NT2/D1 (cell line): ENCODE measurements around the gene AHDC1.
"Not testable (repeated sequence)": the region's sequence is repeated elsewhere in the genome, so short reads cannot be mapped to it uniquely, and the experiment has no call there.

Experiments used
- DNase-seq: peaks from one replicate; pipeline ENCODE4 v3.0.0-alpha.2; 2011; ENCODE audit warnings: low read depth, low spot score
- H3K27me3 ChIP-seq: 2 replicates; pipeline ENCODE4 v1.6.0; 2011; ENCODE audit warnings: mild to moderate bottlenecking; ENCODE audit not compliant: insufficient read length, insufficient read depth
- H3K36me3 ChIP-seq: 2 replicates; pipeline ENCODE4 v1.6.1; 2011; ENCODE audit warnings: mild to moderate bottlenecking, low read length, mixed read lengths; ENCODE audit not compliant: insufficient read depth, insufficient read length
- H3K4me1 ChIP-seq: 2 replicates; pipeline ENCODE4 v1.5.1; 2011; ENCODE audit not compliant: insufficient read depth, insufficient read length
- H3K4me3 ChIP-seq: 2 replicates; pipeline ENCODE4 v1.5.1; 2011; ENCODE audit warnings: low read depth; ENCODE audit not compliant: insufficient read length
- H3K9ac ChIP-seq: 2 replicates; pipeline ENCODE4 v1.6.0; 2011; ENCODE audit warnings: low read depth; ENCODE audit not compliant: insufficient read length
- H3K9me3 ChIP-seq: 2 replicates; pipeline ENCODE4 v1.5.1; 2011; ENCODE audit warnings: mild to moderate bottlenecking, low read length; ENCODE audit not compliant: insufficient read depth
- SUZ12 ChIP-seq: IDR thresholded peaks from 2 replicates; pipeline ENCODE4 v1.6.1; 2011; ENCODE audit not compliant: insufficient read length, insufficient read depth; ENCODE audit errors: extremely low read depth
- YY1 ChIP-seq: IDR thresholded peaks from 2 replicates; pipeline ENCODE4 v1.6.1; 2011; ENCODE audit not compliant: insufficient read length, insufficient read depth
- ZNF274 ChIP-seq: IDR thresholded peaks from 2 replicates; pipeline ENCODE4 v1.6.1; 2011; ENCODE audit warnings: mild to moderate bottlenecking, low read depth, low read length

AHDC1 gene

GRCh38 chr1:27630859-27631491 lies 27.0 kb upstream of the AHDC1 start:
- Histone ChIP-seq H3K9ac (no peak overlapping the region), H3K27me3 (peaks cover 29% of the 10 kb centered on the region), H3K9me3 (no peaks in the 10 kb centered on the region), H3K36me3 (no peaks in the 10 kb centered on the region), H3K4me3 (no peak overlapping the region), H3K4me1 (peaks cover 40% of the 10 kb centered on the region)
- TF ChIP-seq ZNF274 (no peak), SUZ12 (no peak), YY1 (no peak)
- no peak for DNase-seq

GRCh38 chr1:27628712-27629111 lies 24.8 kb upstream of the AHDC1 start:
- no peak for DNase-seq
- peaks cover 27% of the 10 kb centered on the region for H3K4me1 ChIP-seq
- TF ChIP-seq SUZ12 (no peak), ZNF274 (no peak), YY1 (no peak)
- H3K9ac ChIP-seq = no peak overlapping the region
- no peaks in the 10 kb centered on the region for H3K36me3 ChIP-seq
- no peaks in the 10 kb centered on the region for H3K9me3 ChIP-seq
- H3K4me3 ChIP-seq = no peak overlapping the region
- peaks cover 16% of the 10 kb centered on the region for H3K27me3 ChIP-seq

- H3K4me1 ChIP-seq = peaks cover 32% of the 10 kb centered on the region
- not testable (repeated sequence) for H3K36me3 ChIP-seq, H3K27me3 ChIP-seq, DNase-seq, H3K9ac ChIP-seq, H3K9me3 ChIP-seq, H3K4me3 ChIP-seq
These were observed 23.8 kb upstream of the AHDC1 start for GRCh38 chr1:27627733-27628132.

- Histone ChIP-seq H3K36me3 (no peaks in the 10 kb centered on the region), H3K9me3 (no peaks in the 10 kb centered on the region), H3K27me3 (peaks cover 3% of the 10 kb centered on the region), H3K4me3 (no peak overlapping the region), H3K9ac (no peak overlapping the region), H3K4me1 (peaks cover 32% of the 10 kb centered on the region)
- no peak for DNase-seq
- TF ChIP-seq ZNF274 = no peak
- no peak for TF ChIP-seq SUZ12
- TF ChIP-seq YY1 = no peak
These were observed 23.1 kb upstream of the AHDC1 start for GRCh38 chr1:27627061-27627460.

GRCh38 chr1:27626031-27626935 lies 22.3 kb upstream of the AHDC1 start:
- peaks cover 32% of the 10 kb centered on the region for H3K4me1 ChIP-seq
- no peak for DNase-seq
- TF ChIP-seq ZNF274 = no peak
- TF ChIP-seq SUZ12 = no peak
- no peak for TF ChIP-seq YY1
- peaks cover 3% of the 10 kb centered on the region for H3K27me3 ChIP-seq
- H3K36me3 ChIP-seq = no peaks in the 10 kb centered on the region
- no peaks in the 10 kb centered on the region for H3K9me3 ChIP-seq
- H3K4me3 ChIP-seq = no peak overlapping the region
- no peak overlapping the region for H3K9ac ChIP-seq

- no peak for DNase-seq
These were observed 20.7 kb upstream of the AHDC1 start for GRCh38 chr1:27624467-27625178.

More at GRCh38 chr1:27624467-27625178, 20.7 kb upstream of the AHDC1 start:
- Histone ChIP-seq H3K9me3 (no peaks in the 10 kb centered on the region), H3K9ac (no peak overlapping the region), H3K4me1 (peaks cover 24% of the 10 kb centered on the region), H3K36me3 (no peaks in the 10 kb centered on the region), H3K27me3 (peaks cover 3% of the 10 kb centered on the region), H3K4me3 (no peak overlapping the region)
- TF ChIP-seq SUZ12 (no peak), ZNF274 (no peak), YY1 (no peak)
